IPS-18c (cell line): Measurements from ENCODE around the gene SBF2.
"Not testable (repeated sequence)": the region's sequence is repeated elsewhere in the genome, so short reads cannot be mapped to it uniquely, and the experiment has no call there.

Experiments
- H3K4me3 ChIP-seq: 2 replicates; pipeline ENCODE4 v1.7.0; 2013; ENCODE audit warnings: low read depth, mild to moderate bottlenecking, low read length, moderate library complexity; ENCODE audit not compliant: insufficient read depth
- H3K9me3 ChIP-seq: one replicate; pipeline ENCODE4 v1.6.1; 2013; ENCODE audit warnings: mild to moderate bottlenecking, low read length, moderate library complexity; ENCODE audit not compliant: control insufficient read depth, insufficient read depth

SBF2 gene

DNA sequence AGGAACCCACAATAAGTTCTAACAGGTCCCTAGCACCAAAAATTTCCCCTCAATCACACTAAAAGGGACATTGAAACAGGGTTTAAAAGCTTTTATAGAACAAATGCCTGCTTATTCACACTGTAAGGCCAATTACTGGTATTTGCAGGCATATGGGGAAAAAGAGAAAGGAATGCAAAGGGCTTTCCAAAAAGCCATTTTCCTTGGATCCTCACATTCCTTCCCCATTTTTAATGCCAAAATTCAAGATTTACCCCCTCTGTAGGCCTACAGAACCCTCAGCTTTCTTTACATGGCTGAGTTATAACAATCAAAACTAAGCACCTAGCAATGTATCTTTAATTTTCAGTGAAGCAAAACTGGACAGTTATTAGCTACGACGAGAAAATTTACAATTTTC lies 102.0 kb downstream of the SBF2 start:
- no peak overlapping the region for H3K4me3 ChIP-seq
- no peaks in the 10 kb centered on the region for H3K9me3 ChIP-seq

DNA sequence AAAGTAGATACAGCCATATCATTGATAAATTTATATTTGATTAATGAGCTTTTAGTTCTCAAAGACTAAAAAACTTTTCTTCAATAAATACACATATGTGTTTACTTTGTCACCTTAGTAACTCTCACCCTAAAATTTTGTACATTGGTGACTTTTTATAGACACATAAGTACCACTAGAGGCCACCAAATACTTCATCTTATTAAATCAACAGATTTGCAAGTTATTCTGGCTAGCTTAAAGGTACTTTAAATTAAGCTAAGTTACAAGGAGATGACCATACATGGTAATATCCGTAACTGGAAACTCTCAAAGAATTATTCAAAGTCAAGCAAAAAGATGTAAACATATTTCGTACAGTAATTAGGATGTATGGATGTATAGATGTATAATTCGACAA lies 112.2 kb downstream of the SBF2 start:
- no peaks in the 10 kb centered on the region for H3K9me3 ChIP-seq
- H3K4me3 ChIP-seq: no peak overlapping the region

- Histone ChIP-seq H3K9me3 (no peaks in the 10 kb centered on the region), H3K4me3 (no peak overlapping the region)
Observed at GRCh38 chr11:10164621-10165020, 129.4 kb downstream of the SBF2 start.

DNA sequence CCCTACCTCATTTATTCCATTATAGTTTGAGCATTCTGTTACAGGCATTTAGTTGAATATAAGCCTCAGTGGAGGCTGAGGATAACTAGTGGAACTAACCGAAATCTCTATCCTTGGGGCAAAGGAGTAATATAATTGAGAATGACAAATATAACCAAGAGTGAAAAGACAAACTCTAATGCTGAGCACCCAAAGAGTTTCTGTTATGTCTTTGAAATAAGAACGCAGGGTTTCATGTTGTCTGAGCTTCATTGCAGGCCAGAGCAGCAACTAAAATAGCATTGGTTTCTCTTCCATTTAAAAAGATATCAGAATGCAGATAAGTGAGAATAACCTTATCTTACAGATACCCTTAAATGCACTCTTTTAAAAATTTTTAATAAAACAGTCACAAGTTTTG lies 131.8 kb downstream of the SBF2 start:
- Histone ChIP-seq H3K9me3 (no peaks in the 10 kb centered on the region), H3K4me3 (no peak overlapping the region)

- H3K9me3 ChIP-seq: peaks cover 4% of the 10 kb centered on the region
- no peak overlapping the region for H3K4me3 ChIP-seq
Observed at GRCh38 chr11:10160350-10160749, 133.7 kb downstream of the SBF2 start.

DNA sequence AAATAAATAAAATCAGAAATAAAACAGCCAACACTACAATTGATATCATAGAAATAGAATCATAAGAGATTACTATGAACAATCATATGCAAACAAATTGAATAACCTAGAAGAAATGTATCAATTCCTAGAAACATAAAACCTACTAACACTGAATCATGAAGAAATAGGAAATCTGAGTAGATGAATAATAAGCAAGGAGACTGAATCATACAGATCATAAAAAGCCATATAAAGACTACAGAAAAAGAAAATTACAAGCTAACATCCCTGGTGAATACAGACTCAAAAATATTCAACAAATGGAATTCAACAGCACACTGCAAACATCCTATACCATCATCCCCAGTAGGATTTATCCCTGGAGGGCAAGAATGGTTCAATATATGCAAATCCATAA lies 135.6 kb downstream of the SBF2 start:
- Histone ChIP-seq H3K4me3 (no peak overlapping the region), H3K9me3 (peaks cover 4% of the 10 kb centered on the region)

DNA sequence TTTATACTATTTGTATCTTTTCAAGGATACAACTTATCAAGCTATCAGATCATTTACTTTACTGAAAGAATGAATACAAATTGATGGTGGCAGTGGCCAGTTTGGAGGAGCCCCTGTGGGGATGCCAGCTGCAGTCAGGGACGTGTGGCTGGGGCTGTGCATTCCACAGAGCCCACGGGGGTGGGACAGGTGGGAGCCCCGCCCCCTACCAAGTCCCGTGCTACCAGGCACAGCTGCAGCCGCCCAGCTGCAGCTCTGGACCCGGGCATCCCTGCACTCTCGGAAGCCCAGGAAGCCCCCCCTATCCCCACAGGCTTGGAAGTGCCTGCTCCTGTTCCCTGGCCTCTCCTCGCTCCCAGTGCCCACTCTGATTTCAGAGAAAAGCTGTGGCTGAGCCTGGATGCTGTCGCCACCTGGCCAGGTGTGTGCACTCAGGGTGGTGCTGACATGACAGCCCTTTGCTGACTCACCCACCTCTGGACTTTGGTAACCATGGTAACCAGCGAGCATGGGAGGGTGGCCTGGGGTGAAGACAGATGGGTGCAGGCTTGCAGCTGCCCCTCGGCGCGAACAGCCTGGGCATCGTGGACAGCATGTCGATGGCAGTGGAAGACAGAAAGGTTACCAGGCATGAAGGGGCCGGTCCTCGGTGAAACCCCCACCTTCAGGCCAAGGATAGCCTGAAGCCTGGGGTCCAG lies 138.1 kb downstream of the SBF2 start:
- H3K4me3 ChIP-seq: no peak overlapping the region
- peaks cover 4% of the 10 kb centered on the region for H3K9me3 ChIP-seq

GRCh38 chr11:10150800-10151199 lies 143.2 kb downstream of the SBF2 start:
- Histone ChIP-seq H3K4me3 (no peak overlapping the region), H3K9me3 (no peaks in the 10 kb centered on the region)

DNA sequence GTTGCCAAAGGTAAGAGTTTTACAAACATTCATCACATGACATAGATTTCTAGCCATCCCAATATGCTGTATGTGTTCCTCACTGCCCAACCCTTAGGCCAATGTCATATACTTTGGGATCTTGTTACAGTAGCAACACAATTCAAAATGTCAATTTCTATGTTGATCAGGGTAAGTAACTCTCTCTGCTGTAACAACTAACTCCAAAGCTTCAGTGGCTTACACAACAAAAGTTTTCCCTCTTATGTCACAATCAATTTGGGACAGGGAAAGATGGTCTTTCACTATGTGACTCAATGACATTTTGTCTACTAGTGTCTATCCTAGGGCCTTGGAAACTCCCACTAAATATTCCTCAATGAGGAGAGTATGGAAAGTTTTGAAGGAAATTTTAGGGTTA lies 144.5 kb downstream of the SBF2 start:
- Histone ChIP-seq H3K9me3 (no peaks in the 10 kb centered on the region), H3K4me3 (no peak overlapping the region)

DNA sequence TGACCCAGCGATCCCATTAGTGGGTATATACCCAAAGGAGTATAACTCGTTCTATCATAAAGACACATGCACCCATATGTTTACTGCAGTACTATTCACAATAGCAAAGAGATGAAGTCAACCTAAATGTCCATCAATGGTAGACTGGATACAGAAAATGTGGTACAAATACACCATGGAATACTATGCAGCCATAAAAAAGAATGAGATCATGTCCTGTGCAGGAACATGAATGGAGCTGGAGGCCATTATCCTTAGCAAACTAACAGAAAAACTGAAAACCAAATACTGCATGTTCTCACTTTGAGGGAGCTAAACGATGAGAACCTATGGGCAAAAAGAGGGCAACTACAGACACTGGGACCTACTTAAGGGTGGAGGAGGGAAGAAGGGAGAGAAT lies 146.8 kb downstream of the SBF2 start:
- Histone ChIP-seq H3K9me3 (no peaks in the 10 kb centered on the region), H3K4me3 (no peak overlapping the region)

DNA sequence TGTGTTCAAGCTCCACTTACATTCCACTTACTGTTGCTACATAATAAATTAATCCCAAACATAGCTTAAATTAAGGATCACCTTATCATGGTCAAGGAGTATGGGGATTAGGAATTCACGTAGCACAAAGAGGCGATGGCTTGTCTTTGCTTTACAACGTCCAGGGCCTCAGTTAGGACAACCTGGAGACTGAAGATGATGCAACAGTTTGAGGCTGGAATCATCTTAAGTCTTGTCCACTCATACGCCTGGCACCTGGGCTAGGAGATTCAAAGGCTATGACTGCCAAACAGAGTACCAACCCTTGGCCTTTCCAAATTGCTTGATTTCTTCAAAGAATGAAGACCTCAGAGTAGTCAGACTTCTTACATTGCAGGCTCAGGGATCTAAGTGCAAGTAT lies 149.1 kb downstream of the SBF2 start:
- Histone ChIP-seq H3K4me3 (no peak overlapping the region), H3K9me3 (no peaks in the 10 kb centered on the region)

DNA sequence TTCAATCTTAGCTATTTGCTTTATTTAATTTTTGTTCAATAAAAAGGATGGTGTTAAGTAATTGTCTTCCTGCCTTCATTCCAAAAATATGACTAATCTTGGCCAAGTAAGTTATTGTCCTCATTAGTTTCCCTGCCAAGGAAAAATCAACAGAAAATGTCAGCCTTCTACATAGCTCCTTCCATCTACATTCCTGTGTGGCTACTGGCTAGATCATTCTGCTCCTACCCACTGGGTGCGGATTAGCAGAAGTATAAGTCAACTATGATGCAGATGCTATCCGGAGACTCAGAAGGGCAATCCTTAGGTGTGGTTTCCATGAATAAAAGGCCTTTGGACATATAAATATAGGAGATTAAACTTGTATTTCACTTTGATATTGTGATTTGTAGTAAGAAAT lies 154.4 kb downstream of the SBF2 start:
- Histone ChIP-seq H3K9me3 (peaks cover 4% of the 10 kb centered on the region), H3K4me3 (no peak overlapping the region)

- peaks cover 4% of the 10 kb centered on the region for H3K9me3 ChIP-seq
- H3K4me3 ChIP-seq: no peak overlapping the region
Observed at GRCh38 chr11:10139143-10139542, 154.9 kb downstream of the SBF2 start.

- peaks cover 4% of the 10 kb centered on the region for H3K9me3 ChIP-seq
- no peak overlapping the region for H3K4me3 ChIP-seq
Observed at GRCh38 chr11:10134975-10135481, 159.0 kb downstream of the SBF2 start.

DNA sequence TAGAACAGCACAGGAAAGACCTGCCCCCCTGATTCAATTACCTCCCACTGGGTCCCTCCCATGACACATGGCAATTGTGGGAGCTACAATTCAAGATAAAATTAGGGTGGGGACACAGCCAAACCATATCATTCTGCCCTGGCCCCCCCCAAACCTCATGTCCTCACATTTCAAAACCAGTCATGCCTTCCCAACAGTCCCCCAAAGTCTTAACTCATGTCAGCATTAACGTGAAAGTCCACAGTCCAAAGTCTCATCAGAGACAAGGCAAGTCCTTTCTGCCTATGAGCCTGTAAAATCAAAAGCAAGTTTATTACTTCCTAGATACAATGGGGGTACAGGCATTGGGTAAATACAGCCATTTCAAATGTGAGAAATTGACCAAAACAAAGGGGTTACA lies 159.8 kb downstream of the SBF2 start:
- H3K4me3 ChIP-seq, H3K9me3 ChIP-seq: not testable (repeated sequence)

GRCh38 chr11:10133251-10133650 lies 160.8 kb downstream of the SBF2 start:
- not testable (repeated sequence) for H3K9me3 ChIP-seq, H3K4me3 ChIP-seq

DNA sequence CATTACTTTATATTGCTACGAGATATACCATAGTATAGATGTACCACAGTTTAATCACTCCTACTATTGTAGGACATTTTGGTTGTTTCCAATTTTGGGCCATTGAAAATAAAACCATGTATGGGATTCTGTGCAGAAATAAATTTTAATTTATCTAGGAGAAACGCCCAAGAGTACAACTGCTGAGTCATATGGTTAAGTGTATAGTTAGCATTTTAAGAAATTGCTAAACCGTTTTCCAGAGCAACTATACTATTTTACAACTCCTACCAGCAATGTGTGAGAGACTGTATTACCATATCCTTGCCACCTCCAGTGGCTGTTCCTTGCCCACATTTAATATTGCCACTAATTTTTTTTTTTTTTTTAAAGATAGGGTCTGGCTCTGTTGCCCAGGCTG lies 163.1 kb downstream of the SBF2 start:
- Histone ChIP-seq H3K9me3 (peaks cover 4% of the 10 kb centered on the region), H3K4me3 (no peak overlapping the region)

GRCh38 chr11:10129184-10129583 lies 164.8 kb downstream of the SBF2 start:
- not testable (repeated sequence) for H3K4me3 ChIP-seq, H3K9me3 ChIP-seq

DNA sequence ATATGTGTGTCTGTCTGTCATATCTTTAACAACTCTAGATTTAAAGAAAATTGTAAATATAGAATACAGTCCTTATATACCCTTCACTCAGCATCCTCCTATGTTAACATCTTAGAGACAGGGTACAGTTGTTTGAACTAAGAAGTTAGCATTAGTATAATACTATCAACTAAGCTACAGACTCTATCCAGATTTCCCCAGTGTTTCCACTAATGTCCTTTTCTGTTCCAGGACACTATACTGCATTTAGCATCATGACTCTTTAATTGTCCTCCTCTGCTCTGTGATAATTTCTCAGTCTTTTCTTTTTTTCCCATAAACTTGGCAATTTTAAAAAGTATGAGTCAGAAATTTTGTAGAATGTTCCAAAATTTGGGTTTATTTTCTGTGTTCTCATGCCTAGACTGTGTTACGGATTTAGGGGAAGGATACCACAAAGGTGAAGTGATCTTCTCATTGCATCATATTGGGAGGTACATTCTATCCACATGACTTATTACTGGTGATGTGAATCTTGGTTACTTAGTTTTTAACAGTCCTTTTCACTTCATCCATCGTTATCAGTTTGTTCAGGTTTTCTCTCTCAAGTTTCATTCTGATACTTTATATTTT lies 168.4 kb downstream of the SBF2 start:
- Histone ChIP-seq H3K9me3 (no peaks in the 10 kb centered on the region), H3K4me3 (no peak overlapping the region)
